GM19395 (cell line): ENCODE measurements around the gene AGAP1.

Experiments
- ATAC-seq: cut with Tn5 transposase; IDR thresholded peaks from one replicate; pipeline ENCODE4 v1.9.1; 2021; ENCODE audit warnings: mild to moderate bottlenecking, moderate library complexity; ENCODE audit not compliant: unreplicated experiment

Gene AGAP1

DNA sequence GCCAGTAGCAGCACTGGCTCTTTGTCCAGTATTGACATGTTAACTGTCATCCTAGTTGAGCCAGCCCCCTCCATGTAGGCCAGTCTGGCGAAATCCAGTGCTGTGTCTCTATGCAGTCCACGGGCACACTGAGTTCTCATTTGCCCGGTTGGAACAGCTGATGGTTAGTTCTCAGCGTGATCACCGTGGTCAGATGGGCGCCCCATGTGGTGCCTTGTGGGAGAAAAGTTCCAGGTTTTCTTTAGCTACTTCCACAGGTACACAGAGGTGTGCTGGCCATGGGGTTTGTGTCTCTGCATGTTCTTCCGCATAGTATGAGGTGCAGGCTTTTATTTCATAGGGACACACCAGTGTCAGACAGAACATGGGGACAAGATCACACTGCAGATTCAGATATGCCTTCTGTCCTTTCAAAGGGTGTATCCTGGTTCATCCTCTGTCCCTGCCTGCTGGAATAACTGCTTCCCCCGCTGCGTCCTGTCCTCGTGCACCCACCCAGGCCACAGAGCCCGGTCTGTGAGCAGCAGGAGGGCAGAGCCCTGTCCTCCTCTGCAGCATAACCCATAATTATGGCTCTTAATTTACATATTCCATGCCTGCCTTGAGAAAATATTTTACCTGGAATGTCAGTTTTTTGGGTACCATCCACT is 340.3 kb downstream of the AGAP1 start:
- ATAC-seq: no peak

DNA sequence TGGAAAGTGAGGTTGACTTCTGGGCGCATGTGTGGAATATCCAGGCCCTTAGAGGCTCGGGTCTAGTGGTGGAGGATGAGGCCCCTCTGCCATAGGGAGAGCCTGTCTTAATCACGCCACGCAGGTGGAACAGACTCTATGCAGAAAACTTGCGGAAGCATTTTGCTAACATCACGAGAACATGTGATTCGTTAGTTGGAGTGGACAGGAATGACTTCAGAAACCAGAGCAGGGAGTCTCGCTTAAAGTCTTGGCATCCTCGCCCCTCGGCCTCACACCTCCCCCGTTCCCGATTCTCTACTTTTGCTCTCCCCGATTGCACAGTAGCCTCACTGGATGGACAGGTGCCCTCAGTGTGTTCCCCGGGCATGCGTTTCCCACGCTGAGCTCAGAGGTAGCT is 340.9 kb downstream of the AGAP1 start:
- ATAC-seq: no peak

DNA sequence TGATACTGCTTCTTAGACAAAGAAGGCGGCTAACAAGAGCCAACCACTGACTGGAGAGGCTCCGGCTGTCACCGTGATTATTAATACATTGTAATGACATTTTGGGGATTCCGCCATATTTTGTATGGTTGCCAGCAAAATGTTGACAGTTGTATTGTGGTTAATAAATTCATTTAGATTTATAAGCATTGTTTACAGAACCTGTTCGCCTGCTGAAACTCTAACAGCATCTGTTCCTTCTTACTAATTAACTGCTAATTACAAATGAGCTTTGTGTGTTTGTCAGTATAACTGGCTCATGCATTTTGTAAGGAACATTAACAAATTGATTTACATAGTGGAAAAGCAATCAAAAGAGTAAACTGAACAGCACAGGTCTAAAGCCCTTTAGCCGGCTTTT is 342.0 kb downstream of the AGAP1 start:
- no peak for ATAC-seq

DNA sequence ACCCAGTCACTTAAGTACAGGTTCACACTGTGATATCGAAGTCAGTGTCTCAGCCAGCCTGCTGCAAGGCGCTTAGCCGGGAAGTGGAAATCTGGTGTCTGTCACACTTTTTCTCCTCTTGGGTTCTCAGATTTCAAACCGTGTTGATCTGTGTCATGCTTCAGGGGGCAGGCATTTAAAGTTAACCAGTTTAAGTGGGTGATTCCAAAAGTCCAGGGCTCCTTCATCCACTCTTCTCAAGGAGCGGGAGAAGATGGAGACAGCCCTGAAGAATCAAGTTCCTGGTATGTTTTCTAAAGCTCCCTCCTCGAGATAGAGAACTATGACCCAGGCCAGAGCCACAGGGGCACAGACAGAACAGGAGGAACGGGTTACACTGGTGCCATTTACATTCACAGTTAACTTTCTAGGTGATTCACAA is 342.7 kb downstream of the AGAP1 start:
- no peak for ATAC-seq

DNA sequence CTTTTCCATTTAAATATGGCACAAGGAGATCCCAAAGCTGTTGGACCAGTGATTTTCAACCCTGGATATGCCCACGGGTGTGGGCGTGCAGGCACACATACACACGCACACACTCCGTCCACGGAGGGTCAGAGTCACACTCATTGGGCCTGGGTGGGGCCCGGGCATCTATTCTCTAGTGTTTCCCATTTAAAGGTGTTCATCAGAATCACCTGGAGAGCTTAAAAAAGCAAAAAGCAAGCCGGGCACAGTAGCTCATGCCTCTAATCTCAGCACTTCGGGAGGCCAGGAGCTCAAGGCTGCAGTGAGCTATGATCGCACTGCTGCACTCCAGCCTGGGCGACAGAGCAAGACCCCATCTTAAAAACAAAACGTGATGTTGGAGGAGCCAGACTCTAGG is 345.4 kb downstream of the AGAP1 start:
- no peak for ATAC-seq

DNA sequence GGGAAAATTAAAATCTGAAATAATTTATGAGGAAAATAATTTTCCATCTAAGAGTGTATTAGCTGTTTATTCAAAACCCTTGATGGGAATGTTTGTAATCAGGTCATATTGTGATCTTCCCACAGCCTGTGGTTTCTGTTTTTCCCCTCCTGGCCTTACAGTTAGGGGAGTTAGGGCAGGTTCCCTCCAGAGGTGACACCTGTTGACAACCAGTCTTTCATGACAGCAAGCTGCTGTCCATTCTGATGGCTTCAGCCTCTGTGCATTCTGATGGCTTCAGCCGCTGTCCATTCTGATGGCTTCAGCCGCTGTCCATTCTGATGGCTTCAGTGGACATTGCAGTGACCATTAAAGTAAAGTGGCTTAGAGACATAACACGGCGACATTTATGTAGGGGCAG is 346.1 kb downstream of the AGAP1 start:
- no peak for ATAC-seq

DNA sequence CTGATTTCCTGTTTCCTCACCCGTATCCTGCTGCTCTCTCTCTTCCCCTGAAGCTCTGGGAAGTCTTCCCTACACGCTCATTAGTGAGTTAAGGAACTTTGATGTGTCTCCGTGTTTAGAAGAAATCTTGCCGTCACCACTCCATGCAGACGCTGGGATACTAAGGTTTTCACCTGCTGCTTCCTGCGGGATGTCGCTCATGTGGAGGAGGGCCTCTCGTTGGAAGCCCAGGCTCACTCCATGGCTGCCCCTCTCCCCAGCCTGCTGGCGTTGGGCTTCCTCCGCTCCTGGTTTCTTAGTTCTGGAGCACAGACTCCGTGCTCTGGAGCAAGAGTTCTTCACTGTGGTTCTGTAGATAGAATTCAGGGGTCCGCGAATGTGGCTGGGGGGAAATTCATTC is 348.0 kb downstream of the AGAP1 start:
- ATAC-seq: no peak

DNA sequence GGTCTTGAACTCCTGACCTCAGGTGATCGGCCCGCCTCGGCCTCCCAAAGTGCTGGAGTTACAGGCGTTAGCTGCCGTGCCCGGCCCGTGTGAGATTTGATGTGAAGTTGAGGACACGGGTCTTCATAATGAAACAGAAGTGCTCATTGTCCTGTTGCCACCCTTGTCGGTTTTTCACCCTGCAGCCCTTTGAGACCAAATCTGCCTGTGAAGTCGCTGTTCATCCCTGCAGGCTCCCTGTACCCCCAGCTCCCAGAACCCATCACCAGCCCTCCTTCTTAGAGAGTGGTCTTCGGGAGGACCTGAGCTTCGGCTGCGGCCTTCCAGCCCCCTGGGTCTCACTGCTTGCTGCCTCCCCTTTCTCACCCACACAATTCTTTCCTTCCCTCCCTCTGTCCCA is 349.1 kb downstream of the AGAP1 start:
- no peak for ATAC-seq

DNA sequence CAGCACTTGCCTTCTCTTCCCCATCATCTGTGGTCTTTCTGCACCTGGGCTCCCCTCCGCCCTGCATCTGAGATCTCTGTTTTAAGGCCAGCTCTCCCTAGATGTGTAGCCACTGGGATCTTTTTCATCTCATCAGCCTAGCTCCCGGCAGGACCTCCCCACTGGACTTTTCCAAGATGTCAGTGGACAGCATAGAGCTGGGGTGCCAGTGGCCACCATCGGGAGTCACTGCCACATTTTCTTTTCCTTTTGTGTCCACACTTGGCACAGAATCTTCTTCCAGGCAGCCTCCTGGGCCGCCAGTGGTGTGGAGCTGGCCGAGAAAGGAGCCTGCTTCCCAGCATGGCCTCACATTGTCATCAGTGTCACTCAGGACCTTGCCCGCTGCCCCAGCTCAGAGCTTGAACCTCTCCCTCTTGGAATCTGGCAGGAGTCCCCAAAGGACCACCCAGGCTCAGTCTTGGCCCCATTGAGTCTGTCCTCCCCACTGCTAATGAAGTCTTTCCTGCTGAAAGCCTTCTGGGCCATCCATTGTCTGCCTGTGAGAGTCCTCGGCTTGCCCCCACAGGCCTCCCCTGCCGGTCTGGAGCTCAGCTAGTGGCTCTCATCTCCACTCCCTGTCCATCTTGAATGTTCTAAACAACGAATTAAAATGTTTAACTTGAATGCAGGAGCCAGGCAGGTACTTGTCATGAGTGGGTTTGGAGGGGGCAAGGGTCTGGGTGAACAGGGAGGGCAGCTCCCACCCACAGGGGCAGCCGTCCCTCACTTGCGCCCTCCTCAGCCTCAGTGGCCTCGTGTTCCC is 349.9 kb downstream of the AGAP1 start:
- no peak for ATAC-seq

DNA sequence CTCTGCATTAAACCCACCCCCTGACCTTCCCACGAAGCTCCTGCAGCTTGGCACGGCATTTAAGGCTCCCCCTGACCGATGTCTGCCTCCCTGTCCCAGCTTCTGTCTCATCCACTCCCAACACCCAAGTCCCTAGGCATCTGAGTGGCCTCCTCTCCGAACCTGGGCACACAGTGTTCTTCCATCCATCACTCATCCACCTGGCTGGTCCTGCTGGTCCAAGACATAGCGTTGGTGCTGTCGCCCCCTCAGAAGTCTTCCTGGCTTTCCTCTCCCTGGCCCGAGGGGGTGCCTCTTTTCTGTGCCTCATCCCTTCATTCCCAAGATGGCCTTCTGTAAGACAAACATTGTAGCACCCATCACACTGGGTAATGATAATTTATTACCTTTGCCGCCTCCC is 350.7 kb downstream of the AGAP1 start:
- no peak for ATAC-seq

DNA sequence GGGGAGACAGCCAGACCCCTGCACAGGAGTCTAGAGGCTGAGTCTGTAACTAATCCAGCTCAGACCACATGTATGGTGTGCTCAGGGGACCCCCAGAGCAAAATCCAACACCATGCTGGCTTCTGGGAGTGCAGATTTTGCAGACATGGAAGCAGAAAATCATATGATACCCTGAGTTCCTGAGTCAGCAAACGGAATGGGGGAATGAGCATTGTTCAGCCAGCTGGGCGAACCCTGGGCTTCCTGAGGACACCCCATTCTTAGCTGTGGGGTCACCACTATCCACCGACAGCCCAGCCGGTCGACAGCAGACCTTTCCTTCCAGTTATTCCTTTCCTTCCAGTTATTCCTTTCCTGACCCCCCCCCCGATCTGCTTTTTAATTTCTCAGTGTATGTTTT is 351.4 kb downstream of the AGAP1 start:
- ATAC-seq: no peak

DNA sequence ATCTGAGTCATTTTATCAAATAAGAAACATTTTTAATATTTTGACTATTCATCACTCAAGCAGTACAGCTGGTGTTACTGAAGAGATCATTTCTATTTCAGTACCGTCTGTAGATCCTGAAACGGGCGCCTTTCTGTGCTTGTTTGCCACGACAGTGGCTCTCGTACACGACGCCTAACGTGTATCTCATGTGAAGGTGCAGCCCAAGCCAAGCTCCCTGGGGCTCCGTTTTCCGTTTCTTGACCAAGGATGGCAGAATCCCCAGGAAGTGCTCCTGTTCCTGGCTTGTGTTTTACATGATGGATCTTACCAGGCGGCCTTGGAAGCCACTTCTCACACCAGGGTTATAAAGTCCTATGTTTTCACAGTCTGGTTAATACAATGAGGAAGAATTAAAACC is 353.7 kb downstream of the AGAP1 start:
- ATAC-seq: no peak

DNA sequence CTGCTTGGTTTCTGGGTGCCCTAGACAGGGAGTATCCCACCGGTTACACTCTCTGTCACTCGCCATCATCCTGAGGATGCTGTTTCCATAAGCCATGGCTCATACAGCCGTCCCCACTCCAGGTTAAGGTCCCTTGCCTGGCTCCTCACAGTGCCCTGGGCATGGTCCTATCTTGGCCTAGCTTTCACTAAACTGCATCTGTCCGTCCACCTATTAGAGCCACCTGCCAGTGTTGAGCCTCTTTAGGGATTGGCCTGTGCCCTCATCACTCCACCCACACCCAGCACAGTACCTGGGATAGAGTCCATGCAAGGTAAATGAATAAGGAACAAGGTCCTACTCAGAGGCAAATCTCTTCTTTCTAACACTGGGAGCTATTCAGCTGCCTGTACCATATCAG is 354.2 kb downstream of the AGAP1 start:
- ATAC-seq: no peak

DNA sequence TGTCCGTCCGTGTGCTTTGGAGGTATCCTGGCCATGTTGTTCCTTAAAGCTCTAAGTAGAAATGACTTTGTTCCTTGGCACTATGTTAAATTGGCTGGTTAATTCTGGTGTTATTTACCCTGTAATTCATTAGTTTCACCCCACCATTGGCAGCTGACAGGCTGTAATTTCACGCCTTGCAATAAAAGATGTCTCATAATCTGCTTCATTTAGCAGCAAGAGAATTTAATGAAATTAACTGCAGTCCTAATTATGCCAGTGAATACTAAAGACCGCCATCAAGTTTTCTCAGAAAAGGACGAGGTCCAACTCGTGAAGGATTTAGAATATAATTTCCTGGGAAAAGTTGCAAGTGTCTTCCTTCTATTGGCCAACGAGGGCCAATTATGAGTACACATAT is 355.1 kb downstream of the AGAP1 start:
- ATAC-seq: no peak

DNA sequence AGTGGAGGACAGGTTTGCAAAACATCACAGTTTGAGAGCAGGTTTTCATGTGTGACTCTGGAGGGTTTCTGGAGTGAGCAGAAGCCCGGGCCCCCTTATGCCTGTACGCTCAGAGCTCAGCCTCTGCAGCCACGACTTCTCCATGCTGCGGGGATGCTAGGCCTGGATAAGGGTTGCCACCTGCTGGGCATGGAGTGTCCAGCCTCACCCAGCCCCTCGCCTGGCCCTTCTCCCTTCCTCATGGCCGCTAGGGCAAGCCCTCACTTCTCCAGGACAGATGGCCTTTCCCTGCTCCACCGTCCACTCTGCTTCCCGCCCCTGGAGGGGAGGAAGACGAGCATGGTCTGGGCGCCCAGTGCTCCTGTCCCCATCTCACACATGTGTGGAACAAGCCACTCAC is 355.6 kb downstream of the AGAP1 start:
- no peak for ATAC-seq

DNA sequence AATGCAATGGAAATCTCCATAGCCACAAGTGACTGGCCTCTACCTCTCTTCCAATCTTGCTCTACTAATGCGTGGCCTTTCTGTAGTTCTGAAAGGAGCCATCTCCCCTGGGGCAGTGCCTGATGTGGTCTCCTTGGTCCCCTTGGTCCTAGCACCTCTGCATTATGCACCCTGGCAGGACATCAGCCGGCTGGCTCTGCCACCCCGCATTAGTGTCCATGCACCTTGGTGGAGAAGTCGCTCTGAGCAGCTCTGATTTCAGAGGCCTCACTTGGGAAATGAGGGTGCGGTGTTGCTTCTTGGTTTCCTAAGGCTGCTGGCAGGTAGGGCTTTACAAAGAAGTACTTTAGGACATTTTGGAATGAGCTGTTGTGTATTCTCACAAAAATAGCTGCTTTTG is 356.4 kb downstream of the AGAP1 start:
- no peak for ATAC-seq

DNA sequence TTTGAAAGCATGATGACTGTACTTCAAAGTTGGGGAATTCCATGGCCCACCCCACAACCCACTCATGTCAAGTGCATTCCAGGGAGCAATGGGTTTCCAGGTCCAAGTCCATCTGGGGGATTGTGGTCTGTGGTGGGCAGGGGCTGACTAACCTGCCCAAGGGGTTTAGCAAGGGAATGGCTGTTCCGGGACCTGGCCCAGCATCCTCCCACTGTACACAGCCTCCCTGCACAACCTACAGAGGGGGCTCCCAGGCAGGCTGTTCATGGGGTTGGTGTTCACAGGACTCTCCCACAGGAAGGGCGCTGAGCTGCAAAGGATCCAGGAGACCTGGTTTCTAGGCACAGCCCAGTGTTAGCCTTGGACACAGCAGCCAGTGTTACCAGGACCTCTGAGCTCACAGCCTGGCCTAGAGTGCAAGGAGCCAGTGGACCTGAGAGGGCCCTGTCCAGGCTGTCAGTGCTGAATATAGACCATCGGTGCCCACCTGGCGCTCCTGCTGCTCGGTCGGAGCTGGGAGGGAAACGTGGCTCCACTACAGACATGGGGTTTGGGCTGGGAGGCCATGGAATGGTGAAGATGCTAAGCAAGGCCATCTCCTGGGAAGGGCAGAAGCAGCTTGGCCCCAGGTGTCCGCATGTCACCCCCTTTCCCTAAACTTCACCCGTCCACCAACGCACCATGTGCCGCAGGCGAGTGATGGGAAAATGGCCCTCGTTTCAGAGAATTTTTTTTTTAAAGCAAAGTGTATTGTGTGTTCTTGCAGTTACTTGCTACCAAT is 357.1 kb downstream of the AGAP1 start:
- ATAC-seq: no peak

DNA sequence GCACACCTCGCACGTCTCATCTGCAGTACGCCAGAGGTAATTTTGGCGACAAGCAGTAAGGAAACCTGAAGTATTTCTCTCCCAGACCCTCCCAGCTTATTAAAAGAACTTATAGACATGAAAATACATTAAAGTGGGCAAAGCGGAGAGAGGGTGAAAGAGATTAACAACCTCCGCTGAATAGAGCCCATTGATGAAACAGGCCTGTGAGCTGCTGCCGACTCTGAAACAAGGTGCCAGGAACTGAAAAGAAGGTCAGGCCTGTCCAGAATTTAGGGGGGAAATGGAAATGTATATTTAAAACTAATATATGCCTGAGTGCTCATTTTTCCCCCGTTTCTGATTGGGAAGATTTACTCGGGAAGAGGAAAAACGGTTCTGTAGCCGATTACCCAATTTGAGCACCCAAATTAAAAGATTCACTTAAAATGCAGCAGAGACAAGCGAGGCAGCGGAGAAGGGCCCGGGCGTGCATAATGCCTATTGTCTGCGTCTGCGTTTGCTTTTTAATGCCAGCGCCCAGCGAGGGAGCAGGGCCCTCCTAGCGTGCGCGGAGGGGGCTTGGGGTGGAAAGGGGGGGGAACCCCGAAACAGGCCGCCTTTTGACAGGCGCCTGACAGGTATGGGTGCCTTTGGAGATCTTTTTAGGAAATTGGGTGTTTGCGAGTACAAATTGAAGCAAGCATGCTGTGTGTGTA is 358.1 kb downstream of the AGAP1 start:
- ATAC-seq: no peak

DNA sequence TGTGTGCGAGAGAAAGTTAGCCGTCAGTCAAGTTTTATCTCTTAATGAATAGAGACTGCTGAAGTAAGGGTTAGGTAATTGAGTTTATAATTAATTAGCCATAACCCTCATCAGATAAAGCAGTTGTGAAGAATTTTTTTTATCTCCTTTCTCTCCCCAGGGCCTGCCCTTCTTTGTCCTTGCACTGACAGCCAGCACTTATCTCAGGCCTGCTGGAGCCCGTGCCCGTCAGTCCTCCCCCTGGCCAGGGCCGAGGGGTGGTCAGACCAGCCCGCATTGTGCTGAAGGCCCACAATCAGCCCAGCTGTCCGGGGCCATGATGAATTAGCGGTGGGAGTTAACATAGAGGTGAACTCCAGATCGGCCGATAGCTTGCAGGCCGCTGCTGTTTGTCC is 358.7 kb downstream of the AGAP1 start:
- ATAC-seq: no peak

DNA sequence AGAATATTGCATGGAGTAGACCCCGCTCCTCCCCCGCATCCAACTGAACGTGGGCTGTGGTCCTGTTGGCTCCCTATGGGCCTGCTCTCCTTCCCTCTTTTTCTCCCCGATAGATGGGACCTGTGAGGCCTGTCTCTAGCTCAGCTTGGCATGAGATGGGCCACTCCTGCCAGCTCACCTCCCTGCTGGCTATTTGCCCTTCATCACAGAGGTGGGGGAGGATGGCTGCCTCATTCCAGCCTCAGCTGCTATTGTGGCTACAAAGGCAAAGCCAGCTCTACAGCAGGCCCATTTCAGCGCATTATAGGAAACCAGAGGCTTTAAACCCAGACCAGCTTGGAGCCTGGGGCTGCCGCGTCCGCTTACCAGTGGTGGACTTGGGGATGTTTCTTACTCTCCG is 360.4 kb downstream of the AGAP1 start:
- no peak for ATAC-seq

DNA sequence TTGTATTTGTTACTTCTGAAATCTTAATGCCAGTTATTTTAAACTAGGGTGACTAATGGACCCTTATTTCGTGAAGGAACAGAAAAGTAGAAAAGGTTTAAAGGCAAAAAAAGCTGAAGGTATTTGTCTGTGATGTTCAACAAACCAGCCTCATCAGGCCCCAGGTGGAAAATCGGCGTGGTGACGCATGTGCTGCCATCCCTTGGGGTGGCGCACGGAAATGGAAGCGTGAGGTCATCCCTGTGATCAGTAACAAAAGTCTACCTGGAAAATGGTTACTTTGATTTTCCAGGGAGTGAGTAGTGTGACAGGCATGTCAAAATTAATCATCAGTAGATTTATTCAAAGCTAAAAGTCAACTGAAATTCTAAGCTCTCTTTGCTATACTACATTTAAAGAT is 361.2 kb downstream of the AGAP1 start:
- no peak for ATAC-seq
